Suppressor macrophage (primary cell): ENCODE results near the gene SORBS1.
"Not testable (repeated sequence)": the region's sequence is repeated elsewhere in the genome, so short reads cannot be mapped to it uniquely, and the experiment has no call there.

ENCODE experiments used
- DNase-seq, 4 experiments: peaks; one replicate each; pipeline ENCODE4 v3.0.0-alpha.2; 2020 to 2022

Gene SORBS1

GRCh38 chr10:95384011-95384704, 177.0 kb downstream of the SORBS1 start:
- DNase-seq = no peak

GRCh38 chr10:95382596-95382995, 178.6 kb downstream of the SORBS1 start:
- DNase-seq = no peak

- no peak for DNase-seq
Observed at GRCh38 chr10:95382174-95382573, 179.0 kb downstream of the SORBS1 start.

- DNase-seq = no peak
Observed at GRCh38 chr10:95377950-95378349, 183.2 kb downstream of the SORBS1 start.

GRCh38 chr10:95375418-95375817, 185.8 kb downstream of the SORBS1 start:
- DNase-seq = no peak

- peak; percentile 90 to 95 (median 92) for DNase-seq
Observed at GRCh38 chr10:95374597-95375209, 186.5 kb downstream of the SORBS1 start.

GRCh38 chr10:95373660-95374059, 187.5 kb downstream of the SORBS1 start:
- no peak for DNase-seq

- no peak for DNase-seq
Observed at GRCh38 chr10:95364342-95364741, 196.8 kb downstream of the SORBS1 start.

GRCh38 chr10:95363303-95363912, 197.8 kb downstream of the SORBS1 start:
- peak; percentile 71 to 81 (median 77) for DNase-seq

- peak in 2 of 4 experiments; percentile 9 to 14 for DNase-seq
Observed at GRCh38 chr10:95360122-95360714, 201.0 kb downstream of the SORBS1 start.

- no peak for DNase-seq
Observed at GRCh38 chr10:95359466-95359865, 201.7 kb downstream of the SORBS1 start.

- no peak for DNase-seq
Observed at GRCh38 chr10:95356190-95356955, 204.8 kb downstream of the SORBS1 start.

GRCh38 chr10:95355301-95355700, 205.9 kb downstream of the SORBS1 start:
- no peak for DNase-seq

- DNase-seq = peak in 3 of 4 experiments; percentile 4 to 17 (median 5)
Observed at GRCh38 chr10:95354110-95354509, 207.1 kb downstream of the SORBS1 start.

GRCh38 chr10:95353123-95353522, 208.0 kb downstream of the SORBS1 start:
- DNase-seq = no peak

GRCh38 chr10:95352684-95353083, 208.5 kb downstream of the SORBS1 start:
- no peak for DNase-seq

- DNase-seq = no peak
Observed at GRCh38 chr10:95350830-95351228, 210.3 kb downstream of the SORBS1 start.

- DNase-seq = peak; percentile 8 to 52 (median 38)
Observed at GRCh38 chr10:95350219-95350829, 210.8 kb downstream of the SORBS1 start.

- DNase-seq = not testable (repeated sequence)
Observed at GRCh38 chr10:95347402-95347766, 213.8 kb downstream of the SORBS1 start.

GRCh38 chr10:95346715-95347401, 214.3 kb downstream of the SORBS1 start:
- DNase-seq = no peak

- DNase-seq = no peak
Observed at GRCh38 chr10:95343573-95343972, 217.6 kb downstream of the SORBS1 start.

GRCh38 chr10:95341716-95342130, 219.4 kb downstream of the SORBS1 start:
- DNase-seq = no peak
